SIG-M5 treated with dmso at 0.1 percent for 504 hours (cell line): ENCODE results near the gene PDZRN3.
"Not testable (repeated sequence)": the region's sequence is repeated elsewhere in the genome, so short reads cannot be mapped to it uniquely, and the experiment has no call there.

Source experiments
- DNase-seq: peaks from one replicate; lab custom pipeline; 2025; ENCODE audit not compliant: unreplicated experiment; lab: John Stamatoyannopoulos, UW

PDZRN3 gene

DNA sequence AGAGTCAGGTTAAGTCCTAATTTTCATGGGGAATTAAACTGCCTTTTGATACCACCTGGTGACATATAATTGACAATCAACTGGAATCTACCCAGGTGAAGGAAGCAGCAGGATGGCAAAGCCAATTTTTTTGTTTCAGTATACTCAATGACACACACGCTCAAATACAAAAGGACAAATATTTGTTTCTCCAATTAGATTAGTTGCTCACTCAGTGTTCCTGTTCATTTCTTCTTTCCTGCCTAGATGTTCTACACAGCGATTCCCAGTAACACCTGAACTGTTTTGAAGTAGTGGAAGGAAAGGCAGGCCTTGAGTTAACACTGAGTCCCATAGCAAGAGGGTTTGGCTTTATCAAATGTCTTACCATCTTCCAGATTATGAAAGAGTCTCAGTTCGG is 157.5 kb downstream of the PDZRN3 start:
- no peak for DNase-seq

DNA sequence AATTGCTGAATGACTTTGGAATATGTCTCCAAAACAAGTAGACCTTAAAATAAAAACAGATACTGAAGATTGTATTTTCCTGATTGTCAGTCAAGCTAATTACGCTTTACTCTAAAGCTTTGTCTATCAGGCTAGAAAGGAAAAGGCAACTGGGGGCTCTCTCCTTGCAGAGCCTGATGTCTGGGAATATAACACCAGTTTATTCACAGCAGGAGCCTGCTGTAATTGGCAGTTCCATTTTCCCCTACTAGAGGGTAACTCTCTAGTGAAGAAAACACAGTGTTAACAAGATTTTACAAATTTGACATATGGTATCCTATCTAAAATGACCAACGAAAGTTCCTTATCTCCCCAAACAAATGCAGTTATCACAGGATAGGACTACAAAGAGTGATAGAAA is 158.8 kb downstream of the PDZRN3 start:
- no peak for DNase-seq

DNA sequence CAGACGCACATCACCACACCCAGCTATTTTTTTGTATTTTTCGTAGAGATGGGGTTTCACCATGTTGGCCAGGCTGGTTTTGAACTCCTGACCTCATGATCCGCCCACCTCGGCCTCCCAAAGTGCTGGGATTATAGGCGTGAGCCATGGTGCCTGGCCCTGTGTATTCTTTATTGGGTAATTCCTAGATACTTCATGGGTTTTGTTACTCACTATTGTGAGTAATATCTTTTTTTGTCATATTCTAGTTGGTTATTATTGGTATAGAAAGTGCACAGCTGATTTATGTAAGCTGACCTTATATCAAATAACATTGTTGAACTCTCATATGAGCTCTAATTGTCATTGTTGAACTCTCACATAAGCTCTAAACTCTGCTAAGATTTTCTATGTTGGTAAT is 160.6 kb downstream of the PDZRN3 start:
- DNase-seq: not testable (repeated sequence)

DNA sequence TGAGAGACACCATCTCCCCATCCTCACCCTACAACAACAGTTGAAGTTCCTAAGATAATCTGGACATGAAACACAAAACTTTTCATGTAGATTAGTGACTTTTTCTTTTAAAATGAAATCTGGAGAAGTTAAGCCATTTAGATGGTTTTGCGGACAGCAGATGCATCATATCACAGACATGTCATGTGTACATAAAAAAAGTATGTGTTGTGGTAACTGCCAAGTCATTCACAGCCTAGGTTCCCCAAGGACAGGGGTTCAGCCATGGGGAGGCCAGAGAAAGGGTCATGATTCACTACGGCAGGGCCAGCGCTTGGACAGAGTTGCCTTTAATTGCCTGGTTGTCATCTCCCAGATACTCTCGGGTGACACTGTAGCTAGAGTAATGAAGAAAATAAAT is 163.2 kb downstream of the PDZRN3 start:
- no peak for DNase-seq

DNA sequence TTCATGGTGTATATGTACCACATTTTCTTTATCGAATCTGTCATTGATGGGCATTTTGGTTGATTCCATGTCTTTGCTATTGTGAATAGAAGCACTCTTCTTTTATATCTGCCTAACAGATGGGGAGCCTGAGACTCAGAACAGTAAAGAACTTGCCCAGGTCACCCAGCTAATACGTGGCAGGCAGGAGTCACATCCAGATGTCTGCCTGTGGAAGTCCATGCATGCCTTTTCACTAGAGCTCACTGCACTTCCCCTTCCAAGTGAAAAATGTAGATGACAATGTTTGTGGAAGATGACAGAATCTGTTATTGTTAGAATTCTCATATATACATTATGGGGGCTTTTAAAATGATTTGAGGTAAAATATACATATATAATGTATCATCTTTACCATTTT is 165.0 kb downstream of the PDZRN3 start:
- DNase-seq: no peak

DNA sequence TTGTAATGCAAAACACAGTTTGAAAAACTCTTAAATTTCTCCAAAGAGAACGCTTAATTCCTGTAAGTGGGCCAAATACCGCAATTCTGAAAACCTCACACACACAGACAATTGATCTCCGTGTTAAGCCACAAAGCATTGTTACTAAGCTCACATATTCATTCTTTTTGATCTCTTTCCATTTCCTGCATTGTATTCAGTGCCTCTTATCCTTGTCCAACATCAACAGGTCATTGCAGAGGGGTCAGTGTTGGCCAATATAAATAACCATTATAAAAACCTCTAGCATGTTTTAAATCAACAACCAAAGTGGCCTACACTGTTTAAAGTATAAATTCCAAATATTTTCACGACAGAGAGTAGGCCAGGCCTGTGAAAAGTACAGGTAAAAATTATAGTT is 171.1 kb downstream of the PDZRN3 start:
- no peak for DNase-seq

DNA sequence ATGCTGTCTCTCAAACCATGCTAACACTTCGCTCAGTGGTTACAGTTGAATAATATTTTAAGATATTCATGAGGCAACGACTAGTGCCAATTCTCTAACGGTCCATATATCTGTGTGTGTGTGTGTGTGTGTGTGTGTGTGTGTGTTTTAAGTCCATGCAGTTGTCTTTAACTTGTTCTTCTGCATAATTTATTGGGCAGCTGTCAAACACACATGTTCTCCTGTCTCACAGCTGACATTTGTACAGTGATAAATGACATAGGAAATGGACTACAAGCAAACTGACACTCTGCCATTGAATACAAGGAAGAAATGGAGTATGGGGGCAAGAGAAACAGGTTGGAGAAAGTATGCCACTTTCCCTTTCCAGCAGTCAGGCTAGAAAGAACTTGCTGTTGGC is 172.0 kb downstream of the PDZRN3 start:
- DNase-seq: no peak

DNA sequence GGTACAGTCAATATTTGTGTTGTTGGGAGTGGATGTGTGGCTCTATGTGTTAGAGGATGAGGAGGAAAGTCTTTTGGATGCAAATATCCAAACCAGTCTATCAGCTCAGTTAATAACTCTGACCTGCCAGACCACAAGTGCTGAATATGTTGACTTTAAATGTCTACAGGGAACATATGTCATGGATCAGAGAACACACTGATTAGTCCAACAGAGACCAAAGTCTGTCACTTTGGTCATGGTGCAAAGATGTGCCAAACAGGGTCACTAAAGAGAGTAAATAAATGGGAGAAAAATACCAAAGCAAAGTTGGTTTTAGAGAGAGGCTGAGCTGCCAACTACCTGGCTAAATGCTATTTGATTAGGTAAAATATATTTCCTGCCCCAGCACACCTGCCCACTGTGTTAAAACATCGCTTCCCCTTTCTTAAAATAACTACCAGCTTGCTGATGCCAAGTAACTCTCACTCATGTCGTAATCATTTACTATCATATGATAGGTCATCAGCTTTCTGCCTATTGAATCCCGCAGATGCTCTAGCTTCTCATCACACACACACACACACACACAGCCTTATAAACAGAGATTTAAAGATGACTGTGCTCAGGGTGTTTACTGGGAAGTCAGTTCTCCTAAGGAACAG is 173.3 kb downstream of the PDZRN3 start:
- DNase-seq: no peak

DNA sequence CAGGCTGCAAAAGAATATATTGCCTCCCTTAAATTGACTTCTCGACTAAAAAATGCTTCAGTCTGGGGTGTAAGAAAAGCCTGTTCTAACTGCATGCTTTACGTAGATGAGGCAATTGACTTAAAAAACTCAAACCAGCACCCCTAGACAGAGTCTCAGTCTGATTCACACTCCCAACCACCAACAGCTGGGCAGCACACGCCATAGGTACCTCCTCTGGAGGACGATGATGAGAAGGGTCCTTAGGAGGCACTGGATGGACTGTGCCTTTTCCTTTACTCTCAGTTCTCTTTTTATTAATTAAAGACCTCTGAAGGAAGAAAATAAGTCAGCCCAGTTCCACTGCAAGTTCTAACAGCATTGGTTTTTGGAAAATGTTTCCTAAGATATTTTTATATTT is 175.0 kb downstream of the PDZRN3 start:
- DNase-seq: no peak

DNA sequence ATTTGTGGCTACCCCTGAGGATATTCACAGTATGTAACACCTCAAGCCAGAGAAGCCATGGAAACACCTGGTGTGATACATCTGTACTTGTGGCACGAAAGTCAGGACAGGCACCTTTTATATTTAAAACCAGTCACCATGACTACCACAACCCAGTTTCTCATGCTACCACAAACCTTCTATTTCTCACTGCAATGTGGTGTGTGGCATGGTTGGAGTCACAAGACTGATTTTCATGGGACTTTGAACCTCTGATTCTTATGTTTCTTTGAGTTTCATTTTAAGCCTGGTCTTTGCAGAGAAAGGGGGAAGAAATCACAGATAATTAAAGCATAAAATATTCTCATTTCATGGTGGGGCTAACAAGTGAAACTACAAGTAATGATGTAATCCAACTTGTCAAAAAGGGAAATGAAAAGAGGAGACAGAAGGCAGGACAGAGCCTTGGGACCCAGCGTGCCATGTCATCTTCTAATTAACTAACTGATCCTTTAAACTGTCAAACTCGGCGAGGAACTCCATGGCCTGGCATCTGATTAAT is 175.9 kb downstream of the PDZRN3 start:
- DNase-seq: peak; percentile 39

DNA sequence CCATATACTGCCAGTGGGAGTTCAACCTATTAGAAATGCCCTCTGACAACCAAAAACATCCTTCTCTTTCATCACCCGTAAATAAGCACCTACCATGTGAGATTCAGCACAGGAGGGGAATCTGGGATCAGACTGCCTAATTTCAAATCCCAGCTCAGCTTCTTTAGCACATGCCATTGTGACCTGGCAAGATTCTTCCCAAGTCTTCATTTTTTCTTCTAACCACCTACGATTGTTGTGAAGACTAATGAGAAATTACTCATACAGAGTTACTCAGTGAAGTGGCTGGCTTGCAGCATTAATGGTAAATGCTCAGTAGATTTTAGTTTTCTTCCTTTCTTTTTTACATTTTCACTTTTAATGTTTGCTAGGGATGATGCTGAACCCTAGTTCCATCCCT is 176.7 kb downstream of the PDZRN3 start:
- no peak for DNase-seq

DNA sequence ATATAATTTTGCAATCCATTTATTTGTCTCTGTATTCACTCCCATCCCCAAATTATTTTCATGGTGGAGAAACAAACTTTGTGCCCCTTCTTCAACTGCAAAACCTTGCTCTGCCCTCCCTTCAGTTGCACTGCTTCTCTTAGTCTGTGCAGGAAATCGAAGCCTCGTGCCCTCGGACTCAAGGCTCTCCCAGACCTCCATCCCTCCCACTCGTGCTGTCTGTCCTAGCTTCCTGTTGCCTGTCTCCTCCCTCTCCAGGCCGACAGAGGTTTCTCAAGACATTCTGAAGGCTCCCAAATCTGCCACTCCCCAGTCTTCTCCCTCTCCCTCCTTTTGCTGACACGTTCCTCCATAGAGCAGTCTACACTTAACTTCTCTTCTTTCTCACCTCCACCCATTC is 177.6 kb downstream of the PDZRN3 start:
- DNase-seq: no peak

DNA sequence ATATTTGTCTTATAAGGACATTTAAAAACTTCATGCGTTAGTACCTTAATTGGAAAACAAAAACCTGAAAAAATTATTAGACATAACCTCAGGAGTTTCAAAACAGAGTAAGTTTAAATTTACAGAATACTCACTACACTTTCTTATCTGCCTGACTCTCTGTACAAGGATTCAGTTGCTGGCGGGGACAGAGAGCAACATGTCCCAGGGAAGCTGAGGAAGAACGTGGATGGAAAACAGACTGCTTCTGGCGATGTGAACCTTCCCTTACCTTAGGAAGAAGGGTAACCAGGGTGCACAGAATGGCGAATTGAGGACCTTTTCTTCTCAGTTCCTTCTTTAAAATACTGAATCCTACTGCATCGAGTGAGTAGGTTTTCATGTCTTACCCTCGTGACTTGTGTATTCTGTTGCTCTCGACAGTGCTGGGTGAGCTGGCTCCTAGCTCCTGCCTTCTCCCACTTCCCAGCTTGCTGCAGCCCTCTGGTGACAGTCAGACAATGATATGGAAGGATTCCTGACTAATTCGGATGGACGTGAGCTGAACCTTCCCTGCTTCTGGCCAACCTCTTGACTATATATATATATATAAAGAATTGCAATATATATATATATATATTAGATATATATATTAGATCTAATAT is 178.2 kb downstream of the PDZRN3 start:
- DNase-seq: no peak

DNA sequence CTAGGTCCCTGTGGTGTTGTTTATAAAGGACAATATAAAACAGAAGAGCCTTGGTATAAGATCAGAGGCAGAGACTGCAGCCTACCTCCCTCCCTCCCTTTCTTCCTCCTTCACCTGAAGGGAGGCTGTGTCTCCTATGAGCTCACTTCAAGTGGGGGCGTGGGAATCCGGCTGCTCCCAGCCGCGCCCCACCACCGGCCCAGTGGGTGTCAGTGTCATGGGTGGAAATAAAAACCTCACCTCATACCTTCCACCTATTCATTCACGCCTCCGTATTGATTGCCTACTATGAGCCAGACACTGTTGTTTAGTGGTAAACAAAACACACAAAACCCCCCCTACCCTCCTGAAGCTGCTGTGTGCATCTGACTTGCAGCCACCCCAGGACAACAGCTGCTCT is 181.9 kb downstream of the PDZRN3 start:
- DNase-seq: no peak

DNA sequence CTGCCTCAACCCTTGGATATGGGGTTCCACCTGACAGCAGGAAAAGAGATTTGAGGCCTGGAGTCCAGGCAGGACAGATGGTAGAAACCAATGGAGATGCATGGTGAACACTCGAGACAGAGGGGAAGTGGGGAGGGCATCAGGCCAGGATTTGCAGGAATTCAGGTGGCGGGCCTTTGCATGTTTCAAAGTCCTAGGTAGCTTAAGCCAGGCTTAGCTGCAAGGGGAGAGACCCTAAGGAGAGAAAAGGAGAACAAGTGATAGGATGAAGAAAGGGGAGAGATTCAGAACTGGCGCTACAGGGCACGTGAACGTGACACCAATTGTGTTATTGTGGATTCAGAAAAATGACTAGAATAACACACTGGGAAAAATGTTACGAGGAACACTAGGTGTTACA is 182.6 kb downstream of the PDZRN3 start:
- DNase-seq: no peak

DNA sequence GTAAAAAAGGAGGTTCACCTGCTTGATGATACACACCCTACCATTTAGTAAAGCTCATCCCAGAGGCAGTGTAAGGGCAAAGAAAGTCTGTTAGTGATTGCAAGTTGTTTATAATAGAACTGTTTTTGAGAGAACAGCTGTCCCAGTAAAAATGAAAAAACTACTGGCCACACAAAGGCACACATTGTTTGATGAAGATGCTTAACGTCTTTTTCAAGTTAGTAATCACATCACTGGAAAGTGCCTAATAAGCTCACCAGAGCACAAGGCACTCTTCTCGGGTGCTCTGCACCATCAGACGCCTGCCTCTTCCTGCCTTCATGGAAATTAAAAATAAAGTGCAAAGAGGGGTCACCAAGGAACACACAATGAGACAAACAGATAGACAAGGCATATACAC is 186.9 kb downstream of the PDZRN3 start:
- no peak for DNase-seq

DNA sequence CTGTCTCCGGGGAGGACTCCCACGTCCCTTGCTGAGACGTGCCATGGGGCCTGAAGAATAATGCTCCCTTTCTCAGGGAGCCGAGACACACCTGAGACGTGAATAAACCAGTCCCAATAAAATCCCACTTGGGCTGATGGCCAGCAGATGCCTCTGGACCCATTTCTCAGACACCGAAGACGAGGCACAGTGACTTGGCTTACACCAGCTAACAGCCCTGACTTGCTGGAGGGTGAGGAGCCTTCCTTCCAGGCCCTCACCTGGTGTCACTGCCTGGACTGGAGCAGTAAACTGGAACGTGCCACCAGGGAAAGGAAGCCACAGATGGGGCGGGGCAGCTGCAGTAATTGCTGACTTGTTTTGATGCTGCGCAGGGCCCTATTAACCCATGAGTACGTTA is 189.7 kb downstream of the PDZRN3 start:
- no peak for DNase-seq

DNA sequence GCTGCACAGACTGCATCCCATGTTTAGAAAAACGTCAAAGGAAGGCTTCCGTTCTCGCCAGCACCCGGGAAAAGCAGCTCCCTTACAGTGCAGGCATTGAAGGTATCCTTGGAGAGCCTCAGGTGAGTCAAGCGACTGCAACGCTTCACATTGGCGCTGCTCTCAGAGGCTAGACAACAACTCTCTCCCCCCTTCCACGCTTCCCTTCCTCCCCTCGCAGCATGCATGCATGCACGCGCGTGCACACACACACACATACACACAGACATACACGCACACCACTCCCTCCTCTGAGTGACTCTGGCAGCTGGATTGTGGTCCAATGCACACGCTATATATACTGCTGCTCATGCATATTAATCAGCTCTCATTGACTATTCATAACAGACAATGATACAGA is 191.1 kb downstream of the PDZRN3 start:
- DNase-seq: no peak

DNA sequence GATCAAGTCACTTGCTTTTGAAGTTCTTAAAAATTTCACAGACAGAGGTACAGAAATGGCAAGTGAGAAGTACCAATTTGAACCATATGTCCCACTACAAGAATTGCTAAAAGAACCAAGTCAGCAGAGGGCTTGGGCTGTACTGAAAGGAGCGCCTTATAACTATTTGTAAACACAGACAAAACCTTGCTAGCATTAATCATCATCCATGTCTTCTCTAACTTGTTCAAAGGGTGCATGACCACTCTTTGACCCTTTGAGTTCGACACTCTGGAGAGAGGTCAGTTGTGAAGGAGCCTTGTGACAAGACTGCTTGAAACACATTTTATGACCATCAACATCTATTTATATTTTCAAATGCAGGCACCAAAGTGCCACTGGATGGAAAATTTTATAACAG is 191.7 kb downstream of the PDZRN3 start:
- DNase-seq: no peak

DNA sequence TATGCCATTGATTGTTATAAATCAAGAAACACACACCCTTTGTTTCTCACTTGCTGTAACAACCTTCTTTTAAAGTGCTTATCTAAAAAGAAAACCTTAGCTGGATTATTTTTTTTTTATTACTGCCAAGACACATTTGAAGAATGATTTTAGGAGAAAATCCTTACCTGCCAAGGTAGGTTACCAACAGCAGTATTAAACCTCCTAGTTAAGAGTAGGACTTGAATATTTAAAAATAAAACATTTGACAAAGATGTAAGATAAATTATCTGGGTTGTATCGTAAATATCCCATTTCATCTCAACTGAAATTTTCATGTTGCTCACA is 192.1 kb downstream of the PDZRN3 start:
- no peak for DNase-seq

DNA sequence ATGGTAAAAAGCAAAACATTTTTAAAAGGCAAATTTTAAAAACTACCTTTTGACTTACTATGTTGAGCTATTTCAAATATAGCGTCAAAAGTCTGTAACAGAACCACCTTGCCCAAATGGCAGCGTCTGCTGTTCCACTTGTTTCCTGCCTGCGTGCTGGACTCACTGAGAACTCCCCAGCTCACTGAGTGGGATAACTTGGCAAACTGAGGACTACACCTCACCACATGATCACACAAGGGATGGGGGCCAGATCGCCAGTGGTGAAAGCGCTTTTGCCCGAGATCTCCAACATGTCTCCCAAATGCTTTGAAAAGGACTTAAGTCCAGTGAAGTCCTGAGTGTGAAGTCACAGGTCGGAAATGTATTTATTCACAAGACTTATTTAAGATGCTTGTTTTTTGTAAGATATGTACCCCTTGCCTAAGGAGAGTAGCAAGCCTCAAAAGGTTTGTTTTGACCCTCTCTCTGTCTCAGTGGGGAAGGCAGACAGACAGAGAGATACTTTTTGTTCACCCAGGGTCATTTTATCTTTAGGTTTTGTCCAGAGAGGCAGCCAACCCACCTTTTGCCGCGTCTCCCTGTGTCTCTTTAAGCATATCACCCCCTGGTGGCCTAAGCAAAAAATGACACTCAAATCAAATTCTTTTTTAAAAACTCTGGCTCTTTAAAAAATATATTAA is 192.6 kb downstream of the PDZRN3 start:
- DNase-seq: peak; percentile 35

DNA sequence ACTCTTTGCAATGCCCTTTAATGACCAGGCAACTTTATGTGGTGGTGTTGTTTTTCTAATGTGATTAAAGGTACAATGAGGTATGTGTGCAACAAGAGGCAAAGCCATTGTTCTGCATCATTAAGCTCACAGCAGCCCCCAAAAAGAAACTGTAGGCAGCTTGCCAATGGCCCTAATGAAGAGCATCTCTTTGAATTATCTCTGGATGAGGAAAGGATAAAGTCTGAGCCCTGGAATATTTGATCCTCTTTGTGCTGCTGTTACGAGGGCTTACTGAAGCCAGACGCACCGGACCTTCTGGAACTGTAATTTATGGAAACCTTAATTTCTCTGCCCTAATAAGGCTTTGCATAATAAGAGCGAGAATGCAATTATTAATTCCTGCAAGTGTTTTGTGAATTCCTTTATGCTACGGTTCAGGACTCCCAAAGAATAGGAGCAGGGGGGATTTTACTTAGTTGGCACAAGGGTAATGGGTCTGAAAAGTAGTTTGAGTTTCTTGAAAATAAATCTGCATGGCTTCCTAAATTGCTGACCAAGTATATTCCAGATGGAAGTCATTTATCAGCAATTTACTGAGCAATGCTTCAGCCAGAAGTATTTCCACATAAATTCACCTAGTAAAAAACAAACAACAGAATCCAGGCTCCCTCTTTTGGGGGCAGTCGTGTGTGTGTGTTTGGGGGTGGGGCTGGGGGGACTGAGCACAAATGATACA is 193.4 kb downstream of the PDZRN3 start:
- no peak for DNase-seq
